Measurements from ENCODE around the gene OTOP3.
"Not testable (repeated sequence)": the region's sequence is repeated elsewhere in the genome, so short reads cannot be mapped to it uniquely, and the experiment has no call there.

OTOP3 gene, protein sequence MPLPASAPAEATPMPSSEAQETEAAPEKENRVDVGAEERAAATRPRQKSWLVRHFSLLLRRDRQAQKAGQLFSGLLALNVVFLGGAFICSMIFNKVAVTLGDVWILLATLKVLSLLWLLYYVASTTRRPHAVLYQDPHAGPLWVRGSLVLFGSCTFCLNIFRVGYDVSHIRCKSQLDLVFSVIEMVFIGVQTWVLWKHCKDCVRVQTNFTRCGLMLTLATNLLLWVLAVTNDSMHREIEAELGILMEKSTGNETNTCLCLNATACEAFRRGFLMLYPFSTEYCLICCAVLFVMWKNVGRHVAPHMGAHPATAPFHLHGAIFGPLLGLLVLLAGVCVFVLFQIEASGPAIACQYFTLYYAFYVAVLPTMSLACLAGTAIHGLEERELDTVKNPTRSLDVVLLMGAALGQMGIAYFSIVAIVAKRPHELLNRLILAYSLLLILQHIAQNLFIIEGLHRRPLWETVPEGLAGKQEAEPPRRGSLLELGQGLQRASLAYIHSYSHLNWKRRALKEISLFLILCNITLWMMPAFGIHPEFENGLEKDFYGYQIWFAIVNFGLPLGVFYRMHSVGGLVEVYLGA

DNA sequence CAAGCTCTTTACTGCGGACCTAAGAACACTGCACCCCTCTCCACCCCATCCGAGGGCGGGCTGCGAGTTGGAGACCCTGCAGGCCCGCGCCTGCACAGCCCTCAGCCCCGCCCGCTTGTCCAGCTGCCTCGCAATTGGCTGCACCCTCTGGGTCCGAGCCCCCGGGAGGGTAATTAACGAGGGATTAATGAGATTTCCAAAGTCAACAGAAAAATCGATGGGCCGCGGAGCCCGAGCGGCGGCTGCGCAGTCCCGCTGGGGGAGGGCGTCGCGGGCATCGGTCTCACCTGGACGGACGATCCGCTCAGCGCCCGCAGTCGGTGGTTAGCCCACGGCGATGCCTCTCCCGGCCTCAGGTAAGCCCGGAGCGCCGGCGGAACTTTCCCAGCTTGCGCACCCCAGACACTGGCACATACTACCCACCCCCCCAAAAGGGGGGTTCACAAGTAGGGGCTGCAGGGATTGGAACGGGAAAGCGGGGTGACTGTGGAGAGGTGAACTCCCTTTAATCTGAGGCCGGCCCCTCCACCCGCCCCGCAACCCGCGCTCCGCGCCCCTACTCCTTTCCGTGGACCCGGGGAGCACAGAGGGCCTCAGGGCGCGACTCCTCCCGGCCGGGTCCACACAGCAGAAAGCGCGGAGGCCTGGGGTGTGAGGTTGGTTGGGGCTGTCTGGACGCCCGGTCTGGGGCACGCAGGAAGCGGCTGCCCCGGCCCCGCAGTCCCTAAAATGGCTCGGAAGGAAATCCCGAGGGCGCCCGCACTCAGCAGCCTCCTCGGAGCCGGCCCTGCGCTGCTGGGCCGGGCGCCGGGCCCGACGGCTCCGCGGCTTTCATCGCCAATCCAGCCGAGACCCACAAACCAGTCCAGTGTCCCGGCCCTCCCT, at the start of gene OTOP3:
TSS of gene OTOP3 (plus strand) at position 314 of the 885 bp plus-strand sequence. CDS start at position 338, 24 bp downstream.
- DNase-seq (ENCODE audit: low read depth in 2 of 2) = no peak

DNA sequence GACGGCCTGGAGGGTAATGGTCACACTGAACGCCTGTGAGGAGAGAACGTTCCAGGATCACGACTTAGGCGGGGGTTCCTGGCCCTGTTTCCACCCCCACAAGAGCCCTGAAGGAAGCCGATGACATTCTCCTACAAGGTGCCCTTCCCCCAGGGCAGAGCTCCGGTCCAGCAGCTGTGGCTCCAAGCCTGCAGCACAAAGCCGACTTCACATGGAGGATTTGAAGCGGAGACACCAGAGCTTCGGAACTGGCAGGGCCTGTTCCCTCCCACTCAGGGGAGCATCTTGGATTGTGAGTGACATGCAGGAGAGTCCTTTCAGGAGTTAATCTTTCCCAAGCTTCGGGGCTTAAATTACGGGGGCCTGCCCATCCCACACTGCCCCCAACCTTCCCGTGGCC, 47.2 kb upstream of the OTOP3 start:
- DNase-seq (ENCODE audit: low read depth in 2 of 2) = no peak

DNA sequence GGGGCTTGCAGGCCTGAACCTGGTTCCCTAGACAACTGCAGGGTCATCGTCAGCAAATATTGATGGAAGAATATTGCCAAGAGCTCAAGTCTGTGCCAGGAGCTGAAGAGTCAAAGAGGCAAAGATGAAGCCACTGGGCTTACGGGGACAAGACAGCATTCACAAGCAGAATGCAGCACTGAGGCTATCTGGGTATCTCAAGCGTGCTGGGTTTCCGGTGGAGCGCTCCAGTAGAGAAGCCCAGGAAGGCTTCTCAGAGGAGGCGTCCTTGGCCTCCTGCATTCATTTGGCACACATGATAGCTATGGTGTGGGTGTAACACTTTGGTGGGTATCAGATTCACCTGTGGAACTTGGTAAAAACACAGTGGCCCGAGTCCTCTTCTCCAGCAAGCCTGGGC, 45.1 kb upstream of the OTOP3 start:
- no peak for DNase-seq (ENCODE audit: low read depth in 2 of 2)

DNA sequence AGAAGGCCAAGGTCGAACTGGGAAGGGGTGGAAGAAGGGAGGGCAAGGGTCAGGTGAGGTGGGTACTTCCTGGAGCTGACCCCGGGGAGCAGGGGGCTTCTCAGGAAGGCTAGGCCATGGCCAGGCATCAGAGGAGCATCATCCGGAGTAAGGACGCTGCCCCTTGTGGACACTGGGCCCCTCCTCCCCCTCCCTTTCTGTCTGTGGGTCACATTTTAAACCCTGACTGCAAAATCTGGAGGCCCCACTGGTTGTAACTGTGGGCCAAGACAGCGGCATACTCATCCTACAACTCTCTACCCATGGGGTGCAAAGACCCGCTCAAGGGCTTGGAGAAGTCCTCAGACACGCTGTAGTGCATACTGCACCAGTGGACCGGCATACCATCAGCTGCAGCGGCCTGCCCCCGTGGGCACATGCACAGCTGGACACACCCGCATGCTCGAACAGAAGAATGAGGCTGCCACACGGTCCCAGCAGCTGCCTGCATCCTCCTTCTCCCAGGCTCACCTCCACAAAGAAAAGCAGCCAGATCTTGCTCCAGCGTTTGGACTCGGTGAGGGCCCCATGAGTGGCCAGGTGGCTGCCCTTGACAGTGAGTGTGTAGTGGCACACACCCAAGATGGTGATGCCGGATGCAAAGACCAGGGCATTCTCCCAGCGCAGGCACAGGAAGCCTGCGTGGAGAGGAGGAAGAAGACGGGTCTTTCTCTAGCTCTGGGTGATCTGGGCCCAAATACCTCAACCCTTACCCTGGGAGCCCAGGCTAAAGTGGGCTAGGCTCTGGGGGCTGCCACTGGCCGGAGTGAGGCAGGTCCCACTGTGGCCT, 43.5 kb upstream of the OTOP3 start:
- no peak for DNase-seq (ENCODE audit: low read depth in 2 of 2)

DNA sequence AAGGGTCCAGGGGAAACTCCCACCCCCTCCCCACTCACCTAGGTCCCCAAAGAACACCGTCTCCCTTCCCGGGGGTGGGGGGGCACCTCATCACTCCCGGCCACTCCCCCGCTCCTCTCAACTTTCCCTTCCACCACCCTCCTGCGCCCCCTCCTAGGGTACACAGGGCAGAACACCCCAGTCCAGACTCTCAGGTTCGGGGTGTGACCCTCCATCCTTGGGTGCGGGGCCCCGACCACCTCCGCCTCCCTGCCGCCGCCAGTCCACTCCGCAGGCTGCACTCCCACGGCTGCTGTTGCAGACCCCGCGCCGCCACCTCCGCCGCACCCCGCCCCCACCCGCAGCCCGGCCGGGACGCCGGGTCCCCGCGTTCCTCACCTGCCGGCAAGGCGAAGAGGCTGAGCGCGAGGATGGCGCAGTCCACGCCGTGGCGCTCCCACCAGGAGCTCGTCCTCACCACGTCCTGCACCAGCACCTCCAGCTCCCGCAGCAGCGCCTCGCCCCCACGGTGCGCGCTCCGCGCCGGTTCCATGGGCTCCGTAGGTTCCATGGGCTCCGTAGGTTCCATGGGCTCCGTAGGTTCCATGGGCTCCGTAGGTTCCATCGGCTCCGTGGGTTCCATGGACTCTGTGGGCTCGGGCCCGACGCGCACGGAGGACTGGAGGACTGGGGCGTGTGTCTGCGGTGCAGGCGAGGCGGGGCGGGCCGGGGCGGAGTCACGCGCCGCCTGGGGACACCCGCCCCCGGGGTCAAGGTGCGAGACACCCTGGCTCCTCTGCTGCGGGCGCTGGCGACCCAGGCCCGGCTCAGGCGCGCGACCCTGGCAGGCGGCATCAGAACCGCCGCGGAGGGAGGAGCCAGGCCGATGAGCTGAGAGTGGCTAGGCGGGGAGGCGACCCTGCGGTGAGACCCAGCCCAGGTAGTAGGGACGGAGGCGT, 42.5 kb upstream of the OTOP3 start, which contains the start of gene FADS6:
TSS of gene FADS6 (minus strand) at position 660 of the 938 bp plus-strand sequence. CDS start at position 622, 38 bp downstream.
- no peak for DNase-seq (ENCODE audit: low read depth in 2 of 2)

DNA sequence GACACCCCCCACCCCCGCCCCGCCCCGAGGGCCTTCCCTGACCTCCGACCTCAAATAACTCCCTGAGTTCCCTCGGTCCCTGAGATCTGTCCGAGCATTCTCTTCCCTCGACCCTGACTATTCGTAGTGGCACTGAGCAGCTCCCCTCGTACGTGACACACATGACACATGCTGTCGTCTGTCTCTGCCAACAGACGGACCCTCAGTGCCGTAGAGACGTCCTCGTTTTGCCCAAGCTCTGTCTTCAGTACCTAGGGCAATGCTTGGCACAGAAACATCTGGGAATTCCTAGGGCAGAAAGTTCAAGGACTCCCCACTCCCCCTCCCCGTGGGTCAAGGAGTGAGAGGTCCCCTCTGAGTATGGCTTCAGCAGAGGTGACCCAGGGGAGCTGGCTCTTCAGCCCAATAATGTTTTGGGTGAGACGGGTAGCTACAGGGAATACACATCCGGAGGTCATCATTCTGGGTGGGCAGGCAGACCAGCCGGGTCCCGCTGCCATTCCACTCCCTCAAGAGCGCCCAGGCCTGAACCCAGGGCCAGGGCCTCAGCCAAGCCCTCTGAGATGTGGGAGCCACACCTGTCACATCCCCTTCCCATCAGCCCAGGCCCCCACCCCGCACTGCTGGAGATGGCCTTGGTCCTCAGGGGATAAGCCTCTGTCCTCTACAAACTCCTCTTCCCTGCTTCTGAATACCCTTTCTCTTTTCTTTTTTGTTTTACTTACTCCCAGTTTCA, 41.6 kb upstream of the OTOP3 start:
- DNase-seq (ENCODE audit: low read depth in 2 of 2) = no peak

DNA sequence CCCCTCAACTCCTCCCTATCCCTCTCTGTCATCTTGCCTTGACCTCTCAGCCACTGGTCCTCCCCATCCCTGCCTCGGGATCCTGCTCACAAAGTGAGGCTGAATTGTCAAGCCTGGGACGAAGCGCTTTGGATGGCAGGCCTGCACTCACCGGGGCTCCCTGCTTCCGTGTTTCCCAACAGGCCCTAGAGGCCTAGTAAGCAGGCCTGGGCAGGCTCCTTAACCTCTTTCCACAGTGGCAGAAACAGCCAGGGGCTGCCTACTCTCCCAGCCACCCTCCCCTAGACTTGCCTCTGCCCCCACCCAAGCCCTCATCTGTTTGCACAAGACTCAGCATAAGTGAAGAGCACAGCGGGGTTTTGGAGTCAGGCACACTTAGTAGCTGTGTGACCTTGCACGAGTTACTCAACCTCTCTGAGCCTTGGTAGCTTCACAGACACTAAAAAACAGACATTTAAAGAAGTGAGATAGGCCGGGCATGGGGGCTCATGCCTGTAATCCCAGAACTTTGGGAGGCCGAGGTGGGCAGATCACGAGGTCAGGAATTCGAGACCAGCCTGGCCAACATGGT, 37.2 kb upstream of the OTOP3 start:
- DNase-seq (ENCODE audit: low read depth in 2 of 2) = no peak

DNA sequence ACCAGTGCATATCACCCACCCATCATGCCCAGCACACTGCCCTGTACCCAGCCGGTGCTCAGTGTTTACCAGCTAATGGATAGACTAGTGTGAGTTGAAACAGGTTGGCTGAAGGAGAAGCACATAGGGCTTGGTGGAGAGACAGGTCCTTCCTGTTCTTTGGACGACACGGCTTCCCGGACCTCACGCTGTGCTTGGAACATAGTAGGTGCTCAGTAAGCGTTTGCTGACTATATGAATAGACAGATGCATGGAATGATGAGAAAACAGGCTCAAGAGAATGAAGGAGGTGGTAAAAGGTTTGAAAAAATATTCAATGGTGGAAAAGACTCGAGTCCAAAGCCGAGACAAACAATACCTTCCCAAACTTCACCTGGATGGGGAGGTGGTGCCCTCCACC, 35.5 kb upstream of the OTOP3 start:
- DNase-seq (ENCODE audit: low read depth in 2 of 2) = no peak

DNA sequence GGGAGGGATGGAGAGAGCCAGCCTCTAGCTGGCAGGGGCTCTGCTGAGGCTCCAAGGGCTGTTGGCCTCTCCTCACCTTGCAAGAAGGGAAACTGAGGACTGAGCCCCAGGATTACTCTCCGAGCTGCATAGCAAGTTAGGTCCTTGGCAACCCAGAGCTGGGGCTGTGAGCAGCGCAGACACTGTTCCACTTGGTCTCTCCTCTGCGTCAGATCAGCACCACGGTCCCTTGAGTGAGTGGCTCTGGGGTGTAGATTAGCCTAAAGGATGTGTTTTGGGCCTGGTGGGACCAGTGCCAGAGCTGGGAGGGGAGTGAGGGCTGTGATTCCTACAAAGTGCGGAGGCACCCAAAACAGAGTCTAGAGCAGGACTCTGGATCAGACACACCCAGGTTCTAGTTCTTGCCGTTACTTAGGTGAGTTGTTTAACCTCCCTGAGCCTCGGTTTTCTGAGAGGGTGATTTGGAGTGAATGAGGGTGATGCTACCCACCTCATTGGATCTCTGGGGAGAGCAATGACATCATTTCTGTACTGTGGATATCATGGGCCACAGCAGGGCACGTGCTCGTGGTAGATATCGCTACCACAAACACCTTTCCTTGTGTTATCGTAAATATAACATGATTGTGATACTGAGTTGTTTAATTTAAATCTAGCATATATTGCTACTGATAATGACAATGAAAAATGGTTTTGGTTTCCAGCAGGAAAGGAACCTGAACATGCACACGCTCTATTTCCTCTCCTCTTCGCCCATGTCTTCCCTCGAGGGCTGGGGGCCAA, 34.2 kb upstream of the OTOP3 start:
- no peak for DNase-seq (ENCODE audit: low read depth in 2 of 2)

DNA sequence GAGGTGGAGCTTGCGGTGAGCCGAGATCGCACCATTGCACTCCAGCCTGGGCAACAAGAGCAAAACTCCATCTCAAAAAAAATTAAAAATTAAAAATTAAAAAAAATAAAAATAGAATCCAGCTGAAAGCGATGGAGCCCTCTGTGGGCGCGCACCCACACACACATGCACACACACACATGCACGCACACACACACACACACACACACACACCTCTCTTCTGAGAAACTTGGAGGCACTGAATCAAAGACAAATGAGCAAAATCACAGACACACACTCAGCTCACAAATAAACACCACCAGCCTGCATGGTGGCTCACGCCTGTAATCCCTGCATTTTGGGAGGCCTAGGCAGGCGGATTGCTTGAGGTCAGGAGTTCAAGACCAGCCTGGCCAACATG, 32.7 kb upstream of the OTOP3 start:
- no peak for DNase-seq (ENCODE audit: low read depth in 2 of 2)

DNA sequence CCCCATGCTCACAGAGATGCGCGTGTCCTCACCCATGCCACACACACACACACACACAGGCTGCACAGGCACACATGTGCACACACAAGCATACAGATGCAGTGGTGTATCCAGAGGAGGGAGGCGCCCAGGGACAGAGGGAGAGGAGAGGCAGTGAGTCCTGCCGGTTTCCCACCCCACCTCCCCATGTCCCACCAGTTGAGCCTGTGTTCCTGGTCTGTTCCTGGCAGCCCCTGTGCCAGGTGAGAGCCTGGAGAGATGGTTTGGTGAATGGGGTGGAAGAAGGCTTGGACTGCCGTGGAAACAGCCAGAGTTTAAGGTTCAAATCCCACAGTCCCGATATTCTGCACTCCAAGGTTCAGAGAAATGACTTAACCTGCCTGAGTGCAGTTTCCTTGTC, 32.0 kb upstream of the OTOP3 start:
- no peak for DNase-seq (ENCODE audit: low read depth in 2 of 2)

DNA sequence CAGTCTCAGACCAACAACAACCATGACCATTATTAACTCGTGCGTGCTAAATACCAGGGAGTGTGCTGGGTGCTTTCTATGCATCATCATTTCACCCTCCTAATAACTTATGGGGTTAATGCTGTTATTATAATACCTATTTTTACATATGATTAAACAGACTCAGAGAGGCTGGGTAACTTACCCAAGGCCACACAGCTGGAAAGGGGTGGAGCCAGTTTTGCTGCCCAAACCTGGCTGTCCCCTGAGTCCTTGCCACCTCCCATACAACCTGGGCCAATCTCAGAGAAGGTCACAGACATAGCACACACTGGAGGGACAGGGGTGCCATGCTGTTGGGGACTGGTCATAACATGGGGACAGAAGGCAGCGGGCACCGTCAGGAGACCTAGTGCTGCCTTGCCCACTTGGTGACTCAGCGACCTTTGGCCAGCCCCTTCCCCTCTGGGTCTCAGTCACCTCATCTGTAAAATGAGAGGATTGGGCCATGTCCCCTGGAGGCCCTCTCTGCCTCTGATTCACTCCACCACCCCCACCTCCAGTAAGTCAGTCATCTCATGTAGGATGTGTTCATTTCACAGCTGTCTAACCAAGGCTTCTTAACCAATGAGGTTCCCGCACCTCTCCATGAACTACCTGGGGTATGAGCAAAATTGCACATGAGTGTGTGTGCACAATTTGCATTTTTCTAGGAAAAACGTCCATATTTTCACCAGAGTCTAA, 30.9 kb upstream of the OTOP3 start:
- no peak for DNase-seq (ENCODE audit: low read depth in 2 of 2)

DNA sequence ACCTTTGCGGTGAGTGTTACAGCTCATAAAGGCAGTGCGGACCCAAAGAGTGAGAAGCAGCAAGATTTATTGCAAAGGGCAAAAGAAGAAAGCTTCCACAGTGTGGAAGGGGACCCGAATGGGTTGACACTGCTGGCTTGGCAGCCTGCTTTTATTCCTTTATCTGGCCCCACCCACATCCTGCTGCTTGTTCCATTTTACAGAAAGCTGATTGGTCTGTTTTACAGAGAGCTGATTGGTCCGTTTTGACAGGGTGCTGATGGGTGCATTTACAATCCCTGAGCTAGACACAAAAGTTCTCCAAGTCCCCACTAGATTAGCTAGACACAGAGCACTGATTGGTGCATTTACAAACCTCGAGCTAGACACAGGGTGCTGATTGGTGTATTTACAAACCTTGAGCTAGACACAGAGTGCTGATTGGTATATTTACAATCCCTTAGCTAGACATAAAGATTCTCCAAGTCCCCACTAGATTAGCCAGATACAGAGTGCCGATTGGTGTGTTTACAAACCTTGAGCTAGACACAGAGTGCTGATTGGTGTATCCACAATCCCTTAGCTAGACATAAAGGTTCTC, 29.4 kb upstream of the OTOP3 start:
- not testable (repeated sequence) for DNase-seq (ENCODE audit: low read depth in 2 of 2)

DNA sequence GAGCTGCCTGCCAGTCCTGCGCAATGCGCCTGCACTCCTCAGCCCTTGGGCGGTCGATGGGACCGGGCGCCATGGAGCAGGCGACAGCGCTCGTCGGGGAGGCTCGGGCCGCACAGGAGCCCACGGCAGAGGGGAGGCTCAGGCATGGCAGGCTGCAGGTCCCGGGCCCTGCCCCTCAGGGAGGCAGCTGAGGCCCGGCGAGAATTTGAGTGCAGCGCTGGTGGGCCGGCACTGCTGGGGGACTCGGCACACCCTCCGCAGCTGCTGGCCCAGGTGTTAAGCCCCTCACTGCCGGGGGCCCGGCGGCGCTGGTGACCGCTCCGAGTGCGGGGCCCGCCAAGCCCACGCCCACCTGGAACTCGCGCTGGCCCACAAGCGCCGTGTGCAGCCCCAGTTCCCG, 28.7 kb upstream of the OTOP3 start:
- no peak for DNase-seq (ENCODE audit: low read depth in 2 of 2)

DNA sequence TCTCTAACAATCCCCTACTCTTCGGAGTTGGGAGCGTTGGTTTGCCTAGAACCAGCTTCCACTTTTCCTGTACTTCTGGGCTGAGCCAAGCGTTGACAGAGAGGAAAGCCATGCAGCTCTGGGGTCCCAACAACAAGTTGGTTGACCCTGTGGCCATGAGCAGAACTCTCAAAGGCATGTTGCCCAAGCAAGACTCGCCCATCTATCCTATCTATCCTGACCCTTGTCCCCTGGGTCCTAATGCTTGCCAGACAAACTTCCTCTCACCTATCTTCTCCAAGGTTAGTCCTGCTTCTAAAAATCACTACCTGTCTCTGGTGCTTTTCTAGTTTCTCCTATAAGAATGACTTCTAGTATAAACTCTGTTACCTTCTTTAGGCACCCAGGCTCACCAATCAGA, 26.6 kb upstream of the OTOP3 start:
- DNase-seq (ENCODE audit: low read depth in 2 of 2) = not testable (repeated sequence)

DNA sequence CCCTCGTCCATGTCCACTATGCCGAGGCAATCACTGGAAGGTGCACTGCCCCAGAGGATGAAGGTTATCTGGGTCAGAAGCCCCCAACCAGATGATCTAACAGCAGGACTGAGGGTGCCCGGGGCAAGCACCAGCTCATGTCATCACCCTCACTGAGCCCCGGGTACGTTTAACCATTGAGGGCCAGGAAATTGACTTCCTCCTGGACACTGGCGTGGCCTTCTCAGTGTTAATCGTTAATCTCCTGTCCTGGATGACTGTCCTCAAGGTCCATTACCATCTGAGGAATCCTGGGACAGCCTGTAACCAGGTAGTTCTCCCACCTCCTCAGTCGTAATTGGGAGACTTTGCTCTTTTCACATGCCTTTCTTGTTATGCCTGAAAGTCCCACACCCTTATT, 24.3 kb upstream of the OTOP3 start:
- not testable (repeated sequence) for DNase-seq (ENCODE audit: low read depth in 2 of 2)

DNA sequence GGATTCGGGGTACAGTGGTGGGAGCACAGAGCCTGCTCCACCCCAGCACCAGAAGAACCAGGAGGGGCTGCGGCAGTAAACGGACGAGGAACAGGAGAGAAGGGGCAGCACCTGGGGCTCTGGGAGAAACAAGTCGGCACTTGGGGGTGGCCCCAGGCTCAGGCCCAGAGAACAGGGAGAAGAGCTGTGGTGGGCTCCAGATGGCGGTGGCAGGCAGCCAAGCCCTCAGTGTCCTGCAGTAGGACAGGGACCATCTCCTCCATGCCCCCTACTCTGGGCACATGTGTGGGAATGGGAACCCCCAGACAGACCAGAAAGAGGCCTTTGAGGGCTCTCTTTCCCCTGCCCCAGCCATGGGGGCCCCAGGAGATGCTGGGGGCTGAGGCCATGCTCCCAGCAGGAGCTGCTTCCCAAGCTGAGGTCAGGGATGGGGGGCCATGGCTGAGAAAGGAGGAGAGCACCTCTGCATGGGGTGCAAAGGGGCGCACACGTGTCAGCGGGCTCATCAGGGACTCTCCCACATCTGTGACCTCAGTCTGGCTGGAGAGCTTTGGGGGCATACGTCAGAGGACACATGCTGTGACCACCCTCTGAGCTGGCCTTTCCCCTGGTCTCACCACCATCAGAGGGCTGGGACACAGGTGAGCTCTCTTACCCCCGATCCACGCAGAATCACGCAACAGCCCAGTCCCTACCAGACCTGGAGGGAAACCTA, 19.4 kb upstream of the OTOP3 start:
- no peak for DNase-seq (ENCODE audit: low read depth in 2 of 2)
